ENCODE results near the gene SHANK1.

GRCh38 chr19:50749490-50749889, 29.9 kb upstream of the SHANK1 start:
- TF ChIP-seq CTCF (IDR thresholded peaks at IDR 0.05) (no peak), POLR2A (IDR thresholded peaks at IDR 0.05; ENCODE audit: low read depth) (no peak)

All from esophagus muscularis mucosa (tissue), 3 donors.